GM18861 (cell line): ENCODE measurements around the gene ABCC4.

Experiments
- ATAC-seq: cut with Tn5 transposase; IDR thresholded peaks from one replicate; pipeline ENCODE4 v1.9.1; 2021; ENCODE audit not compliant: unreplicated experiment

Gene ABCC4

GRCh38 chr13:95003019-95003813 lies 298.0 kb downstream of the ABCC4 start:
- ATAC-seq = no peak

- no peak for ATAC-seq
Measured at GRCh38 chr13:95002126-95002525, 299.1 kb downstream of the ABCC4 start.

GRCh38 chr13:94999871-95000270 lies 301.4 kb downstream of the ABCC4 start:
- ATAC-seq = no peak

GRCh38 chr13:94997126-94997525 lies 304.1 kb downstream of the ABCC4 start:
- no peak for ATAC-seq

GRCh38 chr13:94996445-94996844 lies 304.8 kb downstream of the ABCC4 start:
- no peak for ATAC-seq

- ATAC-seq = no peak
Measured at GRCh38 chr13:94994506-94994905, 306.7 kb downstream of the ABCC4 start.

GRCh38 chr13:94993616-94994015 lies 307.6 kb downstream of the ABCC4 start:
- no peak for ATAC-seq

- ATAC-seq = no peak
Measured at GRCh38 chr13:94992036-94992960, 309.0 kb downstream of the ABCC4 start.

- ATAC-seq = no peak
Measured at GRCh38 chr13:94988654-94989053, 312.6 kb downstream of the ABCC4 start.

- ATAC-seq = no peak
Measured at GRCh38 chr13:94987869-94988268, 313.4 kb downstream of the ABCC4 start.

- ATAC-seq = no peak
Measured at GRCh38 chr13:94987081-94987480, 314.2 kb downstream of the ABCC4 start.

- ATAC-seq = no peak
Measured at GRCh38 chr13:94984958-94985357, 316.3 kb downstream of the ABCC4 start.

GRCh38 chr13:94978516-94978915 lies 322.7 kb downstream of the ABCC4 start:
- no peak for ATAC-seq

GRCh38 chr13:94974015-94974951 lies 327.0 kb downstream of the ABCC4 start:
- no peak for ATAC-seq

GRCh38 chr13:94972262-94972661 lies 329.0 kb downstream of the ABCC4 start:
- no peak for ATAC-seq
